GM12892 (cell line): ENCODE results near the gene ERICH4.
"Not testable (repeated sequence)": the region's sequence is repeated elsewhere in the genome, so short reads cannot be mapped to it uniquely, and the experiment has no call there.

Experiments
- DNase-seq: peaks from one replicate; pipeline ENCODE4 v3.0.0; 2011; ENCODE audit not compliant: insufficient read length
- FAIRE-seq: peaks from 2 replicates; lab custom pipeline; 2011; peaks lifted over from hg19 to GRCh38; lab: Jason Lieb, UNC
- POLR2A ChIP-seq: IDR thresholded peaks from 2 replicates; pipeline ENCODE4 v1.6.1; 2011; ENCODE audit warnings: low read depth, low read length, control low read depth
- POLR2AphosphoS5 ChIP-seq: IDR thresholded peaks from 2 replicates; pipeline ENCODE4 v1.6.1; 2011; ENCODE audit warnings: low read depth, low read length, control low read depth
- TAF1 ChIP-seq: IDR thresholded peaks from 2 replicates; pipeline ENCODE4 v1.6.1; 2011; ENCODE audit warnings: low read depth, mild to moderate bottlenecking, control low read depth, low read length, borderline replicate concordance

ERICH4 gene

DNA sequence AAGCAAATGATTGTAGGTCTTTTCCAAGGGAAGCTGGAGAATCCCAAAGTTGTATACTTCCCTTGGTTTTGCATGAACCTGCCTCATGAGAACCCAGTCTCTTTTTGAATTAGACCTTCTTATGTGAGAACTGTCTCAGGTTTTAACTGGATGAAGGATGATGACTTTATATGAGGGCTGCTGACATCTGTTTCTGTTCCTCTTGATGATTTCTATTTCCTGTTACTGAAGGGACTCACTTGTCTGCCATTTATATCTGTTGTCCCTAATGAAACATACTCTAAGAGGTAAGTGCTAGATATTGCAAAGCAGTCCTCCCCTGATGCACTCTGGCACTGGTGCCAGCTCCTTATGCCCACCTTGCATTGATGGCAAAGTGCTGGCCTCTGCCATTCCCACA lies 33.6 kb downstream of the ERICH4 start:
- DNase-seq (no peak), FAIRE-seq (no peak)
- TF ChIP-seq POLR2AphosphoS5 = no peak
- no peak for TF ChIP-seq POLR2A
- TF ChIP-seq TAF1 = no peak

DNA sequence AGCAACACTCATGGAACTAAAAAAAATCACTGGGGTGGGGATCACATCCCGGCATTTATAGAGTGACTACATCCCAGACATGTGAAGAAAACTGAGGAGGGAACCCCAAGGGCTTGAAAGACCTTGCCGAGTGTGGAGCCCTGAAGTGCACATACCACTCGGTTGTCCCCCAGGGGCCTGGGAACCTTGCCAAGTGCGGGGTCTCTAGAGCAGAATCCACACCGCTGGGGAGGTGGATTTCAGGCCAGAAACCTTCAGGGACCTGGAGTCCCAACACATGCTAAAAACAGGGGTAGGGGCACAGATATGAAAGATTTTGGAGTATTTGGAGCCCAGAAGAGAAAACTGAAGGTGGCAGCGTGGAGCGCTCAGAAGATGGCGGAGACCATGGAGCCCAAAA lies 35.2 kb downstream of the ERICH4 start:
- FAIRE-seq = no peak
- no peak for DNase-seq
- TF ChIP-seq POLR2AphosphoS5 = no peak
- TF ChIP-seq TAF1 = no peak
- no peak for TF ChIP-seq POLR2A

DNA sequence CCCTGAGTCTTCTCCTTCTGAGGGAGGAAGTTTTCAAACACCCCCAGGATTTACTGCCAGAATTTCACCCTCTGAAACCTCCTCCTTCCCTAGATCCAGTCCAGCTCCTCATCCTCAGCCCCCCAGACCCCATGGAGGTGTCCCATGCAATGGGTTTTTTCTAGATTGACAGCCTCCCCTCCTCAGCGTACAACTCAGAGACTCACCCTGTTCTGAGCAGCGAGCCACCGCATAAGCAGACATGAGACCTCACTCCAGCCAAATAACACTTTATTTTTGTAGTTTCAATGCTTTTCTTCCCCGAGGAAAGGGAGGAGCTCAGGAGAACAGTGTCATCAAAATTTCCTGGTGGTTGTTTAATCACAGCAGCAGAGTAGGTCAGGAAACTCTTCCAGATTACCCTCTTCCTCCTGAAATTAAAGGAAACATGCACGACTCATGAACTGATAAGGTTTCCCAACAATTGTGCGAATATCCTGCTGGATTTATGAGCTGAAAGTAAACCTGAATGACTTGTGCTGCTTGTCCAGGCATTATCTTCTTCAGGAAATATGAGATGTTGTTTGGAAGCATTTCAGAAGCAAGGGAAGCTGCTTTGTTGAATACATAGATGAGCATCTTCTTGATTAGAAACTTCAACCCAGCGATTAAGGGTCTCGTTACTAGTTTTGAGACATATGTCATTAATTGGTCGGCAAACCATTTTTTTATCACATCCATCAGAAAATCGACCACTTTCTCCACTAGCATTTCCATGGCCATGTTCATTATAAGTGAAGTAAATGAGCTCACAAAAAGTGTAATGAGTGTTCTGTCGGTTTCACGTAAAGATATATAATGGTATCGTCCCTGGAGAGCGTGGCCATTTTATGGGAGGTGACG lies 36.2 kb downstream of the ERICH4 start:
- DNase-seq (no peak), FAIRE-seq (no peak)
- no peak for TF ChIP-seq TAF1
- no peak for TF ChIP-seq POLR2AphosphoS5
- no peak for TF ChIP-seq POLR2A

DNA sequence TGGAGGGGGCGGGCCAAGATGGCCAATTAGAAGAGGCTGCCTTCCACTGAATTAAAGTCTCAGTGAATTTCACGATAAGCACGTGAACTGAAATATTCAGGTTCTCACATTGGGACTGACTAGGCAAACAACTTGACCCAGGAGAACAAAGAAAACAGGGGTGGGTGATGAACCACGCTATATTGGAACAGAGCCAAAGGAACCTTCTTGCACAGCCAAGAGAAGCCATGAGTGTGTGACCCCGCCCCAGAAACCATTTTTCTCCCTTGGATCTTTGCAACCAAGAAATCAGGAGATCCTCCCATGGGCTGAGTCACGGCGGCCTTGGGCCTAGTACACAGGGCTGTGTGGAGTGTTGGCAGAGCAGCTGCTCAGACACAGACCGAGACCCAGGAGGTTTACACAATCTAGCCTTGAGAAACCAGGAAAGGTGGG lies 36.8 kb downstream of the ERICH4 start:
- no peak for DNase-seq
- no peak for TF ChIP-seq POLR2AphosphoS5
- no peak for TF ChIP-seq TAF1
- no peak for TF ChIP-seq POLR2A
- no peak for FAIRE-seq

DNA sequence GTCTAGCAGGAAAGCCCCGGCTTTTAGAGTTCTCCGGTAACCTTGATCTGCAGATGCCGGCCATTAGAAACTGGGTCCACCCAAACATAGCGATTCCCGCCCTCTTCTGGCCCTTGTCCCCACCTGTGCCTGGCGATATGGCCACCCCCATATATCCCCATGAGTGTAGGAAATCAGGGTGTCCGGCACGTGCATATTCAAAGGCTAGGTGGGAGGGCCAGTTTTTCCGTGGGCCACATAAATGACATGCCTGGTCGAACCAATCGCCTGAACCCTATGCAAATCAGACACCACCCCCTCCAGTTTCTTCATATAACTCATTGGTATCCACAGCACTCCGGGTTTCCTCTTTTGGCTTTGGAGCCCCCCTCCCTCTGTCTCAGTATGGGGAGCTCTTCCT lies 37.4 kb downstream of the ERICH4 start:
- no peak for DNase-seq
- FAIRE-seq = no peak
- TF ChIP-seq POLR2A (no peak), TAF1 (no peak), POLR2AphosphoS5 (no peak)

GRCh38 chr19:41484822-41485221 lies 41.9 kb downstream of the ERICH4 start:
- FAIRE-seq (no peak), DNase-seq (no peak)
- TF ChIP-seq TAF1 = no peak
- TF ChIP-seq POLR2A = no peak
- TF ChIP-seq POLR2AphosphoS5 = no peak

DNA sequence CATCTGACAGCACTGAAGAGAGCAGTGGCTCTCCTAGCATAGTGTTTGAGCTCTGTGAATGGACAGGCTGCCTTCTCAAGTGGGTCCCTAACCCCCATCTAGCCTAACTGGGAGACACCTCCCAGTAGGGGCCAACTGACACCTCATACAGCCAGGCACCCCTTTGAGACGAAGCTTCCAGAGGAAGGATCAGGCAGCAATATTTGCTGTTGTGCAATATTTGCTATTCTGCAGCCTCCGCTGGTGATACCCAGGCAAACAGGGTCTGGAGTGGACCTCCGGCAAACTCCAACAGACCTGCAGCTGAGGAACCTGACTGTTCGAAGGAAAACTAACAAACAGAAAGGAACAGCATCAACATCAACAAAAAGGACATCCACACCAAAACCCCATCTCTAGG lies 44.0 kb downstream of the ERICH4 start:
- not testable (repeated sequence) for DNase-seq, FAIRE-seq

DNA sequence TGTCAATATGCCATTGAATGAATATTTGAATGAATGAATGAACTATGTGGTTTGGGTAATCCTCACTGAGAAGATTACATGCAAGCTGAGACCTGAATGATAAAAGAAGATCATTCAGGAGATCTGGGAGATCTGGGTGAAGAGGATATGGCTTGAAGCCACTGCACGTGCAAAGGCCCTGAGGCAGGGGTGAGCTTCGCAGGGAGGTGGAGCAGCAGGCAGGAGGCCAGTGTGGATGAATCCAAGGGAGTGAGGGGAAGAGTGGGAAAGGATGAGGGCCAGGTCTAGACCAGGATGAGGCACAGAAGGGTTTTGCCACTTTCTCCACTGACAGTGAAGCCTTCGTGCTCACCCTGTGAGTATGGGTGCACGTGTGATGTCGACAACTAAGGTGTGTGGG lies 49.9 kb downstream of the ERICH4 start:
- no peak for DNase-seq
- no peak for FAIRE-seq
- TF ChIP-seq TAF1 (no peak), POLR2AphosphoS5 (no peak), POLR2A (no peak)
